Fibroblast of skin of right quadriceps (primary cell): ENCODE measurements around the gene IL21R.
"Not testable (repeated sequence)": the region's sequence is repeated elsewhere in the genome, so short reads cannot be mapped to it uniquely, and the experiment has no call there.

Experiments used
- DNase-seq: peaks from one replicate; pipeline ENCODE4 v3.0.0-alpha.2; 2013

Gene IL21R

GRCh38 chr16:27402964-27403600 lies 1.1 kb downstream of the IL21R start:
- DNase-seq, result no peak

- no peak for DNase-seq
These were observed 1.6 kb downstream of the IL21R start for GRCh38 chr16:27403601-27403992.

- DNase-seq, result no peak
These were observed 2.3 kb downstream of the IL21R start for GRCh38 chr16:27404163-27404823.

GRCh38 chr16:27405546-27406451 lies 3.8 kb downstream of the IL21R start:
- DNase-seq, result no peak

- DNase-seq, result no peak
These were observed 4.6 kb downstream of the IL21R start for GRCh38 chr16:27406511-27407128.

GRCh38 chr16:27407133-27407532 lies 5.2 kb downstream of the IL21R start:
- DNase-seq, result no peak

GRCh38 chr16:27408012-27408601 lies 6.1 kb downstream of the IL21R start:
- peak; percentile 13 for DNase-seq

- no peak for DNase-seq
These were observed 6.6 kb downstream of the IL21R start for GRCh38 chr16:27408602-27409031.

GRCh38 chr16:27409958-27410357 lies 8.0 kb downstream of the IL21R start:
- DNase-seq, result not testable (repeated sequence)

GRCh38 chr16:27410761-27411160 lies 8.8 kb downstream of the IL21R start:
- DNase-seq, result no peak

GRCh38 chr16:27413956-27414355 lies 12.0 kb downstream of the IL21R start:
- DNase-seq, result no peak

GRCh38 chr16:27414788-27415431 lies 12.9 kb downstream of the IL21R start:
- no peak for DNase-seq

- DNase-seq, result no peak
These were observed 15.2 kb downstream of the IL21R start for GRCh38 chr16:27417047-27417671.

- DNase-seq, result no peak
These were observed 20.2 kb downstream of the IL21R start for GRCh38 chr16:27421961-27422740.

- DNase-seq, result no peak
These were observed 23.0 kb downstream of the IL21R start for GRCh38 chr16:27424772-27425498.

GRCh38 chr16:27425961-27426360 lies 24.0 kb downstream of the IL21R start:
- DNase-seq, result no peak

GRCh38 chr16:27426423-27427408 lies 24.7 kb downstream of the IL21R start:
- peak; percentile 84 for DNase-seq

- DNase-seq, result no peak
These were observed 25.6 kb downstream of the IL21R start for GRCh38 chr16:27427538-27427937.
